OCI-LY3 (cell line): ENCODE results near the gene TULP4.

Experiments
- H2AFZ ChIP-seq: fragments of 200-600, 300-600 bp; shearing (Covaris generic); 2 replicates; pipeline ENCODE4 v1.6.0; 2014; ENCODE audit warnings: antibody characterized with exemption, low read depth, low read length
- H3K27ac ChIP-seq: fragments of 200-600, 300-600 bp; sonication (generic); 2 replicates; pipeline ENCODE4 v1.5.1; 2014; ENCODE audit warnings: mild to moderate bottlenecking, low read length, moderate library complexity, mixed read lengths
- H3K27me3 ChIP-seq: fragments of 200-600, 300-600 bp; sonication (generic); 2 replicates; pipeline ENCODE4 v1.6.1; 2014; ENCODE audit warnings: low read depth, low read length, mixed read lengths
- H3K36me3 ChIP-seq: fragments of 200-600, 300-600 bp; sonication (generic); replicated peaks from 2 replicates; pipeline ENCODE3; 2014; ENCODE audit warnings: low read depth, low read length, mixed read lengths
- H3K4me1 ChIP-seq: fragments of 300-600, 200-600 bp; sonication (generic); 2 replicates; pipeline ENCODE4 v1.6.1; 2014; ENCODE audit warnings: low read length, mixed read lengths
- H3K4me2 ChIP-seq: fragments of 200-600, 300-600 bp; sonication (generic); 2 replicates; pipeline ENCODE4 v1.6.1; 2014; ENCODE audit warnings: low read length, mixed read lengths
- H3K4me3 ChIP-seq: fragments of 300-600, 200-600 bp; sonication (generic); 2 replicates; pipeline ENCODE4 v1.5.1; 2014; ENCODE audit warnings: antibody characterized with exemption, mild to moderate bottlenecking, low read length, moderate library complexity
- H3K79me2 ChIP-seq: fragments of 300-600, 200-600 bp; shearing (Covaris generic); 2 replicates; pipeline ENCODE4 v1.6.1; 2014; ENCODE audit warnings: mild to moderate bottlenecking, low read length, mixed read lengths
- H3K9ac ChIP-seq: fragments of 300-600, 200-600 bp; shearing (Covaris generic); 2 replicates; pipeline ENCODE4 v1.6.0; 2014; ENCODE audit warnings: mild to moderate bottlenecking, low read length, moderate library complexity
- H3K9me3 ChIP-seq: fragments of 200-600, 300-600 bp; shearing (Covaris generic); 2 replicates; pipeline ENCODE4 v1.6.1; 2014; ENCODE audit warnings: low read length, mixed read lengths; ENCODE audit not compliant: insufficient read depth
- H4K20me1 ChIP-seq: fragments of 200-600, 300-600 bp; sonication (generic); 2 replicates; pipeline ENCODE4 v1.6.1; 2016; ENCODE audit warnings: low read length, mixed read lengths; ENCODE audit not compliant: insufficient read depth
- CTCF ChIP-seq: fragments of 200-600, 300-600 bp; sonication (generic); IDR thresholded peaks from 2 replicates; pipeline ENCODE4 v1.5.1; 2014; ENCODE audit warnings: antibody characterized with exemption, low read length, low read depth
- EZH2phosphoT487 ChIP-seq: fragments of 200-600 bp; shearing (Covaris generic); IDR thresholded peaks from 2 replicates; pipeline ENCODE4 v1.6.1; 2018; ENCODE audit warnings: antibody characterized with exemption, mixed run types, low read depth

Gene TULP4

GRCh38 chr6:158327211-158327610 is 14.9 kb downstream of the TULP4 start:
- H2AFZ ChIP-seq, result no peak overlapping the region
- no peak overlapping the region for H3K4me2 ChIP-seq
- no peak overlapping the region for H3K27ac ChIP-seq
- no peaks in the 10 kb centered on the region for H3K9me3 ChIP-seq
- H4K20me1 ChIP-seq, result peaks cover 32% of the 10 kb centered on the region
- H3K4me1 ChIP-seq, result peaks cover 48% of the 10 kb centered on the region
- H3K36me3 ChIP-seq, result no peaks in the 10 kb centered on the region
- TF ChIP-seq CTCF (no peak), EZH2phosphoT487 (no peak)
- peaks cover 23% of the 10 kb centered on the region for H3K79me2 ChIP-seq
- H3K9ac ChIP-seq, result no peak overlapping the region
- no peak overlapping the region for H3K4me3 ChIP-seq
- peaks cover 23% of the 10 kb centered on the region for H3K27me3 ChIP-seq

DNA sequence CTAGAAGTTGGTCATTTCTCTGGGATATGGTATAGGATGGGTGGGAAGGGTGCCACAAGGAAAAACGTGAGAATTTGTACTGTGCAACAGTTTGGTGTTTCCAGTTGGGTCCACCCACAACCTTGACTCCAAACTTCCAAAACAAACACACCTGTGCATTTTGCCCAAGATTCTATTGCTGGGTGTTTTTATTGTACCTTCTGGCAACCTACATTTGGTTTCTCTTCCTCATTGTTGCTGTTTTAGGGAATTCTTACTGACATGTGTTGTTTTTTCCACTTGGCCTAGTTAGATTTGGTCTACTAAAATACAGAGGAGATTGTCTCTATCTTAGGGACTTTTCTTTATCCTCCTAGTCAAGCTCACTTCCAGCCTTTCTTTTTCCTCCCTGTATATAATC is 16.7 kb downstream of the TULP4 start:
- Histone ChIP-seq H3K27ac (no peak overlapping the region), H3K4me2 (no peak overlapping the region)

GRCh38 chr6:158329531-158329930 is 17.3 kb downstream of the TULP4 start:
- peaks cover 15% of the 10 kb centered on the region for H3K79me2 ChIP-seq
- H4K20me1 ChIP-seq, result peaks cover 21% of the 10 kb centered on the region
- H3K4me1 ChIP-seq, result peaks cover 26% of the 10 kb centered on the region
- no peaks in the 10 kb centered on the region for H3K36me3 ChIP-seq
- H3K4me3 ChIP-seq, result no peak overlapping the region
- no peak overlapping the region for H3K4me2 ChIP-seq
- TF ChIP-seq EZH2phosphoT487, result no peak
- no peak for TF ChIP-seq CTCF
- no peak overlapping the region for H3K27ac ChIP-seq
- no peaks in the 10 kb centered on the region for H3K9me3 ChIP-seq
- peaks cover 18% of the 10 kb centered on the region for H3K27me3 ChIP-seq
- H2AFZ ChIP-seq, result no peak overlapping the region
- no peak overlapping the region for H3K9ac ChIP-seq

More for the DNA sequence above, 16.7 kb downstream of the TULP4 start:
- peaks cover 32% of the 10 kb centered on the region for H3K4me1 ChIP-seq
- no peak overlapping the region for H3K4me3 ChIP-seq
- peaks cover 23% of the 10 kb centered on the region for H3K27me3 ChIP-seq
- no peak overlapping the region for H2AFZ ChIP-seq
- H3K9ac ChIP-seq, result no peak overlapping the region
- H3K36me3 ChIP-seq, result no peaks in the 10 kb centered on the region
- peaks cover 21% of the 10 kb centered on the region for H3K79me2 ChIP-seq
- H4K20me1 ChIP-seq, result peaks cover 26% of the 10 kb centered on the region
- no peaks in the 10 kb centered on the region for H3K9me3 ChIP-seq
- TF ChIP-seq EZH2phosphoT487 (no peak), CTCF (no peak)

GRCh38 chr6:158330016-158330415 is 17.8 kb downstream of the TULP4 start:
- TF ChIP-seq EZH2phosphoT487, result no peak
- TF ChIP-seq CTCF, result no peak
- Histone ChIP-seq H3K4me2 (no peak overlapping the region), H3K4me1 (peaks cover 21% of the 10 kb centered on the region), H4K20me1 (peaks cover 16% of the 10 kb centered on the region), H3K27ac (no peak overlapping the region), H3K36me3 (no peaks in the 10 kb centered on the region), H3K27me3 (peaks cover 13% of the 10 kb centered on the region), H3K4me3 (no peak overlapping the region), H3K9ac (no peak overlapping the region), H3K9me3 (no peaks in the 10 kb centered on the region), H3K79me2 (peaks cover 11% of the 10 kb centered on the region), H2AFZ (no peak overlapping the region)
